CD4-positive, alpha-beta T cell treated with Interleukin-21 for 1 hour (primary cell): ENCODE data around the gene ATXN10.

Source experiments
- DNase-seq: peaks from one replicate; pipeline ENCODE4 v3.0.0-alpha.2; 2020

ATXN10 gene

GRCh38 chr22:45762545-45763235, 91.1 kb downstream of the ATXN10 start:
- no peak for DNase-seq

- no peak for DNase-seq
These were observed 91.6 kb downstream of the ATXN10 start for GRCh38 chr22:45763236-45763624.

GRCh38 chr22:45768490-45768889, 96.9 kb downstream of the ATXN10 start:
- DNase-seq = no peak

- no peak for DNase-seq
These were observed 98.1 kb downstream of the ATXN10 start for GRCh38 chr22:45769569-45770210.

GRCh38 chr22:45770506-45770905, 98.9 kb downstream of the ATXN10 start:
- DNase-seq = no peak

GRCh38 chr22:45771057-45771456, 99.4 kb downstream of the ATXN10 start:
- DNase-seq = no peak

GRCh38 chr22:45771711-45772110, 100.1 kb downstream of the ATXN10 start:
- DNase-seq = no peak

- no peak for DNase-seq
These were observed 101.1 kb downstream of the ATXN10 start for GRCh38 chr22:45772743-45773142.

GRCh38 chr22:45774001-45774670, 102.5 kb downstream of the ATXN10 start:
- DNase-seq = no peak

- no peak for DNase-seq
These were observed 103.4 kb downstream of the ATXN10 start for GRCh38 chr22:45775062-45775461.

GRCh38 chr22:45775569-45776312, 104.1 kb downstream of the ATXN10 start:
- DNase-seq = no peak

GRCh38 chr22:45776313-45776585, 104.6 kb downstream of the ATXN10 start:
- no peak for DNase-seq

- DNase-seq = no peak
These were observed 105.6 kb downstream of the ATXN10 start for GRCh38 chr22:45777046-45777851.

GRCh38 chr22:45777852-45778375, 106.3 kb downstream of the ATXN10 start:
- DNase-seq = no peak

- no peak for DNase-seq
These were observed 109.8 kb downstream of the ATXN10 start for GRCh38 chr22:45781459-45781858.

- DNase-seq = no peak
These were observed 110.3 kb downstream of the ATXN10 start for GRCh38 chr22:45781966-45782365.

- DNase-seq = no peak
These were observed 111.4 kb downstream of the ATXN10 start for GRCh38 chr22:45783021-45783420.

GRCh38 chr22:45783690-45784089, 112.1 kb downstream of the ATXN10 start:
- DNase-seq = no peak

GRCh38 chr22:45784357-45785277, 113.0 kb downstream of the ATXN10 start:
- DNase-seq = no peak

GRCh38 chr22:45785458-45785857, 113.8 kb downstream of the ATXN10 start:
- DNase-seq = no peak

GRCh38 chr22:45786726-45787125, 115.1 kb downstream of the ATXN10 start:
- DNase-seq = no peak
